Erythroblast (primary cell): ENCODE measurements around the gene DUS4L.

Experiments used
- GATA1 ChIP-seq: IDR thresholded peaks from 2 replicates; pipeline ENCODE4 v1.6.1; 2011; ENCODE audit warnings: low read depth, mild to moderate bottlenecking, control low read depth, low read length, moderate library complexity
- POLR2A ChIP-seq: IDR thresholded peaks from 2 replicates; pipeline ENCODE4 v1.6.1; 2011; ENCODE audit warnings: mild to moderate bottlenecking, low read length

GRCh38 chr7:107584716-107585115, 20.9 kb downstream of the DUS4L start:
- TF ChIP-seq POLR2A: no peak
- no peak for TF ChIP-seq GATA1
